Caco-2 (cell line): ENCODE data around the gene MYL11. TPM values are rescaled to one million over a fixed set of nuclear protein-coding genes. Genes with fewer than 3 reads are reported as not detected.

Source experiments
- BruUV-seq: library from RNA; stranded (reverse); fragments of 400-500 nt; replicated peaks from 2 replicates; lab custom pipeline; 2021; lab: Mats Ljungman, UMichigan
- CTCF ChIA-PET: fragments of 300-600 bp; sonication (Branson Sonifier 250); formaldehyde crosslinking; loops from one replicate; lab custom pipeline; 2022; ENCODE audit warnings: antibody characterized with exemption; lab: Charles Lee
- POLR2A ChIA-PET: fragments of 300-600 bp; sonication (Branson Sonifier 250); formaldehyde crosslinking; loops from one replicate; lab custom pipeline; 2022; ENCODE audit warnings: antibody characterized with exemption; lab: Charles Lee
- DNase-seq, 2 experiments: peaks; one replicate each; pipeline versions ENCODE4 v3.0.0 to v3.0.0-alpha.2; 2020 to 2022
- H3K27me3 ChIP-seq: replicated peaks from 2 replicates; pipeline ENCODE4 v1.6.0; 2011; ENCODE audit warnings: low read length; ENCODE audit not compliant: control insufficient read depth, insufficient read depth
- H3K36me3 ChIP-seq: 2 replicates; pipeline ENCODE4 v1.5.1; 2011; ENCODE audit warnings: low read length; ENCODE audit not compliant: control insufficient read depth, insufficient read depth
- H3K4me1 ChIP-seq: fragments of 250-450 bp; sonication (Bioruptor Pico); 2 replicates; pipeline ENCODE4 v1.5.1; 2020; ENCODE audit warnings: mild to moderate bottlenecking
- H3K4me3 ChIP-seq: 2 replicates; pipeline ENCODE4 v1.5.1; 2011; ENCODE audit warnings: low read depth, mild to moderate bottlenecking, control low read depth, low read length
- H3K9me3 ChIP-seq: fragments of 250-450 bp; sonication (Bioruptor Pico); 2 replicates; pipeline ENCODE4 v1.5.1; 2020; ENCODE audit warnings: mild to moderate bottlenecking, moderate library complexity
- H3K27ac Mint-ChIP-seq: one replicate; pipeline ENCODE4 v1.8.0; 2022; ENCODE audit warnings: mixed read lengths; ENCODE audit not compliant: unreplicated experiment
- H3K27me3 Mint-ChIP-seq: one replicate; pipeline ENCODE4 v1.8.0; 2022; ENCODE audit warnings: mixed read lengths; ENCODE audit not compliant: insufficient read depth, unreplicated experiment
- H3K36me3 Mint-ChIP-seq: one replicate; pipeline ENCODE4 v1.8.0; 2022; ENCODE audit warnings: mild to moderate bottlenecking, mixed read lengths; ENCODE audit not compliant: insufficient read depth, unreplicated experiment
- H3K4me1 Mint-ChIP-seq: one replicate; pipeline ENCODE4 v1.8.0; 2022; ENCODE audit warnings: low read depth, mixed read lengths; ENCODE audit not compliant: unreplicated experiment
- H3K4me3 Mint-ChIP-seq: one replicate; pipeline ENCODE4 v1.8.0; 2022; ENCODE audit warnings: mild to moderate bottlenecking, moderate library complexity, mixed read lengths; ENCODE audit not compliant: unreplicated experiment
- H3K9me3 Mint-ChIP-seq: one replicate; pipeline ENCODE4 v1.8.0; 2022; ENCODE audit warnings: mixed read lengths; ENCODE audit not compliant: unreplicated experiment
- intact Hi-C: fragments of 100-400 bp; cut with micrococcal nuclease; formaldehyde crosslinking; loops from one replicate; pipeline ENCODE4 v1.10.0; 2022; ENCODE audit not compliant: unreplicated experiment
- total RNA-seq: library from RNA; stranded (reverse); gene quantifications from 2 replicates; pipeline ENCODE4 v1.2.3, GENCODE V29; 2022
- TF ChIP-seq, protein P1 (sequence below), 2 experiments: fragments of 200-600 bp in 1 of 2; IDR thresholded peaks; 1 replicate in 1 of 2; 2 replicates in 1 of 2; pipeline versions ENCODE4 v1.5.1 to v1.8.0; 2011 to 2022; ENCODE audit warnings: antibody characterized with exemption in 1 of 2, control low read depth in 1 of 2, inconsistent platforms in 1 of 2, low read depth in 1 of 2, low read length in 1 of 2, mild to moderate bottlenecking in 1 of 2, moderate library complexity in 1 of 2; ENCODE audit not compliant: insufficient read depth in 1 of 2, severe bottlenecking in 1 of 2, unreplicated experiment in 1 of 2

MYL11 gene
- total RNA-seq, 1 experiment from 2014 or later = 2.9 TPM

DNA sequence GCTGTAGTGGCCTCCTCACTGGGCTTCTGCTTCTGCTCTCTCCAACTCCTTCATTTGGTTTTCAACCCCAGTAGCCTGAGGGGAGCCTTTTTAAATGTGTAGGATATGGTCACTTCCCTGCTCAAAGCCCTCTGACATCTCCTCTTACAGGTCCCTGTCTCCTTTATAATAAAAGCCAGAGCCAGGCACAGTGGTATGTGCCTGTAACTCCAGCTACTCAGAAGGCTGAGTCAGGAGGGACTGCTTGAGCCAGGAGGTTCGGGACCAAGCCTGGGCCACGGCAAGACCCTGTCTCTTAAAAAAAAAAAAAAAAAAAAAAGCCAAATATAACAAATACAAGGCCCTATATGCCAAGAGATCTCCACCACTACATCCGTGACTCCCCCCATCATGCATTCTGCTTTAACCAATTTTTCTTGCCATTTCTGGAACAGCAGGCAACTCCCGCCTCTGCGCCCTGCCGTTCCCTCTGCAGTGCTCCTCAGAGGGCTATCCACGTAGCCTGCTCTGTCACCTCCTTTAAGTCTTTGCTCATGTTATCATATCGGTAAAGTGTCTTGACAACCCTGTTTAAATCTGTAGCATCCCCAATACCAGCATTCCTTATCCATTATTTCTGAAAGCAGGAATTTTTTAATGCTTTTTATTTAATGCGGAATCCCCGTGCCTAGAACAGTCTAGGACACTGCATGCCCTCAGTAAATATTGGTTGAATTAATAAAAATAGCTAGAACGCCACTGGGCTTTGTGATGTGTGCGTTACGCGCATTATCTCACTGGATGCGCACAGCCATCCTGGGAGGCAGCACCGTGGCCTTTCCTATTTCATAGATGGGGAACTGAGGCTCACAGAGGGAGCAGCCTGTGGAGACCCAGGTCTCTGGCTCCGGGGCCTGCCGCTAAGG lies 42.3 kb downstream of the MYL11 start:
- Mint-ChIP-seq H3K27ac (peak overlapping the region; percentile 57), H3K27me3 (no peaks in the 10 kb centered on the region), H3K9me3 (no peaks in the 10 kb centered on the region), H3K4me1 (peaks cover 16% of the 10 kb centered on the region), H3K36me3 (peaks cover 37% of the 10 kb centered on the region), H3K4me3 (peak overlapping the region; percentile 55)
- H3K27me3 ChIP-seq = no peaks in the 10 kb centered on the region
- intact Hi-C loops = no loop called here
- POLR2A ChIA-PET = interaction anchor here (0.7 to 1.6 kb wide), 10 partner anchors 10 to 242 kb away, joined by 3 to 27 read pairs (median 5); partner anchors contain the start of genes DCTPP1, FBRS, SEPHS2 and ZNF48
- CTCF ChIA-PET = interaction anchor here (0.6 to 2.2 kb wide), 11 partner anchors 7 to 372 kb away, joined by 3 to 49 read pairs (median 9); partner anchors contain the start of genes DCTPP1, PRR14, TBC1D10B and ZNF48
- peak overlapping the region; percentile 93 for H3K4me3 ChIP-seq
- TF ChIP-seq, protein P1, sequence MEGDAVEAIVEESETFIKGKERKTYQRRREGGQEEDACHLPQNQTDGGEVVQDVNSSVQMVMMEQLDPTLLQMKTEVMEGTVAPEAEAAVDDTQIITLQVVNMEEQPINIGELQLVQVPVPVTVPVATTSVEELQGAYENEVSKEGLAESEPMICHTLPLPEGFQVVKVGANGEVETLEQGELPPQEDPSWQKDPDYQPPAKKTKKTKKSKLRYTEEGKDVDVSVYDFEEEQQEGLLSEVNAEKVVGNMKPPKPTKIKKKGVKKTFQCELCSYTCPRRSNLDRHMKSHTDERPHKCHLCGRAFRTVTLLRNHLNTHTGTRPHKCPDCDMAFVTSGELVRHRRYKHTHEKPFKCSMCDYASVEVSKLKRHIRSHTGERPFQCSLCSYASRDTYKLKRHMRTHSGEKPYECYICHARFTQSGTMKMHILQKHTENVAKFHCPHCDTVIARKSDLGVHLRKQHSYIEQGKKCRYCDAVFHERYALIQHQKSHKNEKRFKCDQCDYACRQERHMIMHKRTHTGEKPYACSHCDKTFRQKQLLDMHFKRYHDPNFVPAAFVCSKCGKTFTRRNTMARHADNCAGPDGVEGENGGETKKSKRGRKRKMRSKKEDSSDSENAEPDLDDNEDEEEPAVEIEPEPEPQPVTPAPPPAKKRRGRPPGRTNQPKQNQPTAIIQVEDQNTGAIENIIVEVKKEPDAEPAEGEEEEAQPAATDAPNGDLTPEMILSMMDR (IDR thresholded peaks at IDR 0.05; ENCODE audit: insufficient read depth in 1 of 2, low read depth in 1 of 2, low read length in 1 of 2, severe bottlenecking in 1 of 2, unreplicated experiment in 1 of 2) = no peak
- no TSS peak for BruUV-seq
- peaks cover 11% of the 10 kb centered on the region; the same call in 1 of the 2 replicates for H3K4me1 ChIP-seq
- H3K36me3 ChIP-seq = peaks cover 1% of the 10 kb centered on the region
- no peaks in the 10 kb centered on the region for H3K9me3 ChIP-seq
- DNase-seq = no peak

DNA sequence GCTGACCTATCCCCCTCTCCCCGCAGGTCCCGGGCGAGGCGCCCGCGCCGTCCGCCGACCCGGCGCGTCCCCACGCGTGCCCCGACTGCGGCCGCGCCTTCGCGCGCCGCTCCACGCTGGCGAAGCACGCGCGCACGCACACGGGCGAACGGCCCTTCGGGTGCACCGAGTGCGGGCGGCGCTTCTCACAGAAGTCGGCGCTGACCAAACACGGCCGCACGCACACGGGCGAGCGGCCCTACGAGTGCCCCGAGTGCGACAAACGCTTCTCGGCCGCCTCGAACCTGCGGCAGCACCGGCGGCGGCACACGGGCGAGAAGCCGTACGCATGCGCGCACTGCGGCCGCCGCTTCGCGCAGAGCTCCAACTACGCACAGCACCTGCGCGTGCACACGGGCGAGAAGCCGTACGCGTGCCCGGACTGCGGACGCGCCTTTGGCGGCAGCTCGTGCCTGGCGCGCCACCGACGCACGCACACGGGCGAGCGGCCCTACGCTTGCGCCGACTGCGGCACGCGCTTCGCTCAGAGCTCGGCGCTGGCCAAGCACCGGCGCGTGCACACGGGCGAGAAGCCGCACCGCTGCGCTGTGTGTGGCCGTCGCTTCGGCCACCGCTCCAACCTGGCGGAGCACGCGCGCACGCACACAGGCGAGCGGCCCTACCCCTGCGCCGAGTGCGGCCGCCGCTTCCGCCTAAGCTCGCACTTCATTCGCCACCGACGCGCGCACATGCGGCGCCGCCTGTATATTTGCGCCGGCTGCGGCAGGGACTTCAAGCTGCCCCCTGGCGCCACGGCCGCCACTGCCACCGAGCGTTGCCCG lies 43.1 kb downstream of the MYL11 start:
- CTCF ChIA-PET = interaction anchor here (0.6 to 2.2 kb wide), 18 partner anchors 8 to 756 kb away, joined by 3 to 49 read pairs (median 5); partner anchors contain the start of genes CD2BP2, DCTPP1, PRR14 and TBC1D10B
- H3K27ac Mint-ChIP-seq = no peak overlapping the region
- H3K4me3 Mint-ChIP-seq = peak overlapping the region; percentile 60
- Histone ChIP-seq H3K27me3 (no peaks in the 10 kb centered on the region), H3K36me3 (peaks cover 1% of the 10 kb centered on the region), H3K9me3 (no peaks in the 10 kb centered on the region), H3K4me3 (peak overlapping the region; percentile 93), H3K4me1 (peaks cover 11% of the 10 kb centered on the region; the same call in 1 of the 2 replicates)
- POLR2A ChIA-PET = interaction anchor here (0.6 to 1.6 kb wide), 17 partner anchors 9 to 241 kb away, joined by 3 to 27 read pairs (median 5); partner anchors contain the start of genes DCTPP1, FBRS, SEPHS2 and ZNF48
- peaks cover 16% of the 10 kb centered on the region for H3K4me1 Mint-ChIP-seq
- H3K27me3 Mint-ChIP-seq = no peaks in the 10 kb centered on the region
- H3K9me3 Mint-ChIP-seq = no peaks in the 10 kb centered on the region
- intact Hi-C loops = no loop called here
- peak; percentile 89 to 91 for DNase-seq
- peaks cover 42% of the 10 kb centered on the region for H3K36me3 Mint-ChIP-seq
- TF ChIP-seq, protein P1 (IDR thresholded peaks at IDR 0.05; ENCODE audit: insufficient read depth in 1 of 2, low read depth in 1 of 2, low read length in 1 of 2, severe bottlenecking in 1 of 2, unreplicated experiment in 1 of 2) = peak in 1 of 2 experiments; percentile 41
- no TSS peak for BruUV-seq
